VCaP (cell line): ENCODE results near the gene GAB2.

Experiments used
- H3K27ac ChIP-seq: fragments of 450-650 bp; 2 replicates; pipeline ENCODE4 v1.5.1; 2017
- TF ChIP-seq, protein P1 (sequence below): fragments of 450-650 bp; conservative IDR thresholded peaks from 2 replicates; pipeline ENCODE4 v1.5.1; 2017; ENCODE audit warnings: mild to moderate bottlenecking, moderate library complexity

Gene GAB2

GRCh38 chr11:78168539-78169477, 248.8 kb downstream of the GAB2 start:
- no peak overlapping the region for H3K27ac ChIP-seq
- TF ChIP-seq, protein P1, sequence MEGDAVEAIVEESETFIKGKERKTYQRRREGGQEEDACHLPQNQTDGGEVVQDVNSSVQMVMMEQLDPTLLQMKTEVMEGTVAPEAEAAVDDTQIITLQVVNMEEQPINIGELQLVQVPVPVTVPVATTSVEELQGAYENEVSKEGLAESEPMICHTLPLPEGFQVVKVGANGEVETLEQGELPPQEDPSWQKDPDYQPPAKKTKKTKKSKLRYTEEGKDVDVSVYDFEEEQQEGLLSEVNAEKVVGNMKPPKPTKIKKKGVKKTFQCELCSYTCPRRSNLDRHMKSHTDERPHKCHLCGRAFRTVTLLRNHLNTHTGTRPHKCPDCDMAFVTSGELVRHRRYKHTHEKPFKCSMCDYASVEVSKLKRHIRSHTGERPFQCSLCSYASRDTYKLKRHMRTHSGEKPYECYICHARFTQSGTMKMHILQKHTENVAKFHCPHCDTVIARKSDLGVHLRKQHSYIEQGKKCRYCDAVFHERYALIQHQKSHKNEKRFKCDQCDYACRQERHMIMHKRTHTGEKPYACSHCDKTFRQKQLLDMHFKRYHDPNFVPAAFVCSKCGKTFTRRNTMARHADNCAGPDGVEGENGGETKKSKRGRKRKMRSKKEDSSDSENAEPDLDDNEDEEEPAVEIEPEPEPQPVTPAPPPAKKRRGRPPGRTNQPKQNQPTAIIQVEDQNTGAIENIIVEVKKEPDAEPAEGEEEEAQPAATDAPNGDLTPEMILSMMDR, result no peak

DNA sequence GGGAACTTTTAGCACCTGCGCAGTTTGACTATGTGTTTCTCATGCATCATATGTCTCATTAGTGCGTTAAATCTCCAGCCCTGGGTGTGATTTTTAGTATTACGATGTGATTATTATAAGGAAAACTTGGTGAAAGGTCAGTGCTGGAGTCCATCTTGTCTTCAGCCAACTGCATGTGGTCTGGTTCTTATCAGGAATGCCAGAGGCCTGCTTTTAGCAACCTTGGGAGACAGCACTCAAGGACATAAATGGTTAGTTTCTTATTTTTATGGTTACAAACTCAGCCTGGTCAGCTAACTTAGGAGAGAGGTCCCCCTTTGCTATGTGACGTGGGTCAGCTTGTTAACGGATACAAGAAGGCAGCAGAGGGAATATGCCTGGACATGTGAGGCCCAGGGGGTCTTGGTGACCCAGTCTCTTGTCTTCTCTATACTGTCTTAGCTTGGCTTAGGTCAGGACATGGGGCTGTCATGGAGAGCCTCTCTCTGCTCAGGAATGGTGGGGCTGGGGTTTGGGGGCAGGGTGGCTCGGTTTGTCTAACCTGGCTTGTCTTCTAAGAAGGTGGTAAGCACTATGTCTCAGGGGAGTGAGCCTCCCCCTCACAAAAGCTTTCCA, 250.7 kb downstream of the GAB2 start:
- no peak overlapping the region for H3K27ac ChIP-seq
- TF ChIP-seq, protein P1, result no peak
